Measurements from ENCODE around the gene LRRN3. TPM values are rescaled to one million over a fixed set of nuclear protein-coding genes. Genes with fewer than 3 reads are reported as not detected.

Gene LRRN3
- total RNA-seq, 1 experiment from 2014 or later = not detected

DNA sequence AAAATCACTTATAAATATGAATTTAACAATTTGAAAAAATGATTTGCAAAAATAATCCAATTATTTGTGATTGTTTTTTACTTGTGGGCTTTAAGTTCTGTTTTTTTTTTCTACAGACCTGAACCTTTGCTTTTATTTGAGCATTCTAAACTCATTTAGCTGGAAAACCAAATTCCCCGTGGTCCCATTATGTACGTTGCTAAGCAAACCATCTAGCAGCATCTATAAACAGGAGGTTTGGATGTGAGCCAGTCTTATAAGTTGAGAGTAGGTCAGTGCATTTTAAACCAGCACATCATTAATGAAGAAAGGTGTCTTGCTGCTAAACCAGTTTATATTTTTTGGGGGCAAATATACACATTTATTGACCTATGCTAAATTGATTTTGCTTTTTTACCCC lies 77.3 kb downstream of the LRRN3 start:
- Histone ChIP-seq H4K20me1 (ENCODE audit: insufficient read depth) (no peaks in the 10 kb centered on the region), H3K9me2 (ENCODE audit: insufficient read depth) (no peaks in the 10 kb centered on the region), H3K27ac (no peak overlapping the region), H3K9me3 (ENCODE audit: insufficient read depth, low read depth) (no peaks in the 10 kb centered on the region), H3K4me1 (replicated peaks; ENCODE audit: insufficient read depth) (no peaks in the 10 kb centered on the region), H3K4me2 (no peak overlapping the region), H3K36me3 (ENCODE audit: low read depth) (no peaks in the 10 kb centered on the region), H3F3A (ENCODE audit: insufficient read depth, low read depth) (no peaks in the 10 kb centered on the region), H3K4me3 (no peak overlapping the region), H3K27me3 (ENCODE audit: insufficient read depth, low read depth) (no peaks in the 10 kb centered on the region), H2AFZ (no peak overlapping the region), H3K79me2 (ENCODE audit: low read depth) (no peaks in the 10 kb centered on the region)
- DNase-seq = no peak
- BruUV-seq (replicated peaks) = no TSS peak
- CTCF ChIA-PET = no interaction called here
- POLR2A ChIA-PET (ENCODE audit: unreplicated experiment) = no interaction called here
- intact Hi-C loops (cut with micrococcal nuclease; ENCODE audit: unreplicated experiment) = no loop called here
- no peak for TF ChIP-seq EZH2 (IDR thresholded peaks at IDR 0.05; ENCODE audit: low read depth)
- TF ChIP-seq, protein P1, sequence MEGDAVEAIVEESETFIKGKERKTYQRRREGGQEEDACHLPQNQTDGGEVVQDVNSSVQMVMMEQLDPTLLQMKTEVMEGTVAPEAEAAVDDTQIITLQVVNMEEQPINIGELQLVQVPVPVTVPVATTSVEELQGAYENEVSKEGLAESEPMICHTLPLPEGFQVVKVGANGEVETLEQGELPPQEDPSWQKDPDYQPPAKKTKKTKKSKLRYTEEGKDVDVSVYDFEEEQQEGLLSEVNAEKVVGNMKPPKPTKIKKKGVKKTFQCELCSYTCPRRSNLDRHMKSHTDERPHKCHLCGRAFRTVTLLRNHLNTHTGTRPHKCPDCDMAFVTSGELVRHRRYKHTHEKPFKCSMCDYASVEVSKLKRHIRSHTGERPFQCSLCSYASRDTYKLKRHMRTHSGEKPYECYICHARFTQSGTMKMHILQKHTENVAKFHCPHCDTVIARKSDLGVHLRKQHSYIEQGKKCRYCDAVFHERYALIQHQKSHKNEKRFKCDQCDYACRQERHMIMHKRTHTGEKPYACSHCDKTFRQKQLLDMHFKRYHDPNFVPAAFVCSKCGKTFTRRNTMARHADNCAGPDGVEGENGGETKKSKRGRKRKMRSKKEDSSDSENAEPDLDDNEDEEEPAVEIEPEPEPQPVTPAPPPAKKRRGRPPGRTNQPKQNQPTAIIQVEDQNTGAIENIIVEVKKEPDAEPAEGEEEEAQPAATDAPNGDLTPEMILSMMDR (conservative IDR thresholded peaks at IDR 0.05) = no peak

- POLR2A ChIA-PET (ENCODE audit: unreplicated experiment) = no interaction called here
- DNase-seq = no peak
- no peaks in the 10 kb centered on the region for H4K20me1 ChIP-seq (ENCODE audit: insufficient read depth)
Measured at GRCh38 chr7:111172564-111173257, 81.8 kb downstream of the LRRN3 start.

GRCh38 chr7:111173528-111173927 lies 82.6 kb downstream of the LRRN3 start:
- 0 out of 2 replicates have a peak, but pooled peaks cover 2% of the 10 kb centered on the region for H3K9me3 ChIP-seq (ENCODE audit: insufficient read depth, low read depth)
- H3K79me2 ChIP-seq (ENCODE audit: low read depth) = no peaks in the 10 kb centered on the region
- H3K36me3 ChIP-seq (ENCODE audit: low read depth) = no peaks in the 10 kb centered on the region
- H3K4me1 ChIP-seq (replicated peaks; ENCODE audit: insufficient read depth) = no peaks in the 10 kb centered on the region
- no peaks in the 10 kb centered on the region for H3F3A ChIP-seq (ENCODE audit: insufficient read depth, low read depth)
- TF ChIP-seq EZH2 (IDR thresholded peaks at IDR 0.05; ENCODE audit: low read depth) = no peak
- TF ChIP-seq, protein P1 (conservative IDR thresholded peaks at IDR 0.05) = no peak
- H3K4me3 ChIP-seq = no peak overlapping the region
- no peaks in the 10 kb centered on the region for H4K20me1 ChIP-seq (ENCODE audit: insufficient read depth)
- no peak overlapping the region for H2AFZ ChIP-seq
- CTCF ChIA-PET = no interaction called here
- no peaks in the 10 kb centered on the region for H3K9me2 ChIP-seq (ENCODE audit: insufficient read depth)
- no TSS peak for BruUV-seq (replicated peaks)
- POLR2A ChIA-PET (ENCODE audit: unreplicated experiment) = no interaction called here
- intact Hi-C loops (cut with micrococcal nuclease; ENCODE audit: unreplicated experiment) = no loop called here
- no peak overlapping the region for H3K27ac ChIP-seq
- H3K4me2 ChIP-seq = no peak overlapping the region
- no peaks in the 10 kb centered on the region for H3K27me3 ChIP-seq (ENCODE audit: insufficient read depth, low read depth)
- no peak for DNase-seq

More at GRCh38 chr7:111172564-111173257, 81.8 kb downstream of the LRRN3 start:
- H3F3A ChIP-seq (ENCODE audit: insufficient read depth, low read depth) = no peaks in the 10 kb centered on the region
- no peaks in the 10 kb centered on the region for H3K27me3 ChIP-seq (ENCODE audit: insufficient read depth, low read depth)
- no peaks in the 10 kb centered on the region for H3K9me2 ChIP-seq (ENCODE audit: insufficient read depth)
- no peak overlapping the region for H3K4me3 ChIP-seq
- BruUV-seq (replicated peaks) = no TSS peak
- no peaks in the 10 kb centered on the region for H3K36me3 ChIP-seq (ENCODE audit: low read depth)
- intact Hi-C loops (cut with micrococcal nuclease; ENCODE audit: unreplicated experiment) = no loop called here
- CTCF ChIA-PET = no interaction called here
- H3K27ac ChIP-seq = no peak overlapping the region
- H2AFZ ChIP-seq = no peak overlapping the region
- no peaks in the 10 kb centered on the region for H3K4me1 ChIP-seq (replicated peaks; ENCODE audit: insufficient read depth)
- H3K4me2 ChIP-seq = no peak overlapping the region
- TF ChIP-seq, protein P1 (conservative IDR thresholded peaks at IDR 0.05) = no peak
- no peak for TF ChIP-seq EZH2 (IDR thresholded peaks at IDR 0.05; ENCODE audit: low read depth)
- no peaks in the 10 kb centered on the region for H3K79me2 ChIP-seq (ENCODE audit: low read depth)
- 0 out of 2 replicates have a peak, but pooled peaks cover 2% of the 10 kb centered on the region for H3K9me3 ChIP-seq (ENCODE audit: insufficient read depth, low read depth)

All from PC-9 (cell line).